C4-2B (cell line): ENCODE data around the gene FGFBP2.

ENCODE experiments used
- H3K27ac ChIP-seq: fragments of 450-650 bp; 2 replicates; pipeline ENCODE4 v1.5.1; 2017
- CTCF ChIP-seq: fragments of 450-650 bp; conservative IDR thresholded peaks from 2 replicates; pipeline ENCODE4 v1.5.1; 2017; ENCODE audit warnings: mild to moderate bottlenecking
- ZFX ChIP-seq: fragments of 450-650 bp; IDR thresholded peaks from 2 replicates; pipeline ENCODE4 v1.6.1; 2017

The FGFBP2 gene

GRCh38 chr4:15953625-15954024, 9.3 kb downstream of the FGFBP2 start:
- TF ChIP-seq ZFX (no peak), CTCF (no peak)
- no peak overlapping the region for H3K27ac ChIP-seq

GRCh38 chr4:15951781-15952180, 11.2 kb downstream of the FGFBP2 start:
- TF ChIP-seq CTCF (no peak), ZFX (no peak)
- H3K27ac ChIP-seq = no peak overlapping the region

GRCh38 chr4:15948826-15949225, 14.1 kb downstream of the FGFBP2 start:
- TF ChIP-seq ZFX = no peak
- no peak for TF ChIP-seq CTCF

GRCh38 chr4:15947684-15948083, 15.3 kb downstream of the FGFBP2 start:
- TF ChIP-seq ZFX (no peak), CTCF (no peak)
- no peak overlapping the region for H3K27ac ChIP-seq

More at GRCh38 chr4:15948826-15949225, 14.1 kb downstream of the FGFBP2 start:
- H3K27ac ChIP-seq = no peak overlapping the region

- H3K27ac ChIP-seq = no peak overlapping the region
- TF ChIP-seq CTCF (no peak), ZFX (no peak)
Measured at GRCh38 chr4:15945516-15945915, 17.5 kb downstream of the FGFBP2 start.

- no peak for TF ChIP-seq CTCF
- H3K27ac ChIP-seq = no peak overlapping the region
Measured at GRCh38 chr4:15944895-15945294, 18.1 kb downstream of the FGFBP2 start.

- H3K27ac ChIP-seq = no peak overlapping the region
- TF ChIP-seq CTCF (no peak), ZFX (no peak)
Measured at GRCh38 chr4:15942283-15942682, 20.7 kb downstream of the FGFBP2 start.
